Activated T-cell treated with anti-CD3 and anti-CD28 coated beads, Interleukin-2, amount 50 U/mL, for 24 hours (primary cell): ENCODE data around the gene SYCE3.

ENCODE experiments used
- DNase-seq: peaks from one replicate; pipeline ENCODE4 v3.0.0-alpha.2; 2020
- H3K27ac Mint-ChIP-seq: 2 replicates; pipeline ENCODE4 v1.8.0; 2020; ENCODE audit warnings: mild to moderate bottlenecking, mixed read lengths
- H3K27me3 Mint-ChIP-seq: 2 replicates; pipeline ENCODE4 v1.8.0; 2020; ENCODE audit warnings: mixed read lengths
- H3K36me3 Mint-ChIP-seq: 2 replicates; pipeline ENCODE4 v1.8.0; 2020; ENCODE audit warnings: low read depth, mixed read lengths
- H3K4me1 Mint-ChIP-seq: 2 replicates; pipeline ENCODE4 v1.8.0; 2020; ENCODE audit warnings: low read depth, mixed read lengths
- H3K4me3 Mint-ChIP-seq: 2 replicates; pipeline ENCODE4 v1.8.0; 2020; ENCODE audit warnings: mild to moderate bottlenecking, moderate library complexity, mixed read lengths
- H3K9me3 Mint-ChIP-seq: 2 replicates; pipeline ENCODE4 v1.8.0; 2020; ENCODE audit warnings: mixed read lengths

The SYCE3 gene

DNA sequence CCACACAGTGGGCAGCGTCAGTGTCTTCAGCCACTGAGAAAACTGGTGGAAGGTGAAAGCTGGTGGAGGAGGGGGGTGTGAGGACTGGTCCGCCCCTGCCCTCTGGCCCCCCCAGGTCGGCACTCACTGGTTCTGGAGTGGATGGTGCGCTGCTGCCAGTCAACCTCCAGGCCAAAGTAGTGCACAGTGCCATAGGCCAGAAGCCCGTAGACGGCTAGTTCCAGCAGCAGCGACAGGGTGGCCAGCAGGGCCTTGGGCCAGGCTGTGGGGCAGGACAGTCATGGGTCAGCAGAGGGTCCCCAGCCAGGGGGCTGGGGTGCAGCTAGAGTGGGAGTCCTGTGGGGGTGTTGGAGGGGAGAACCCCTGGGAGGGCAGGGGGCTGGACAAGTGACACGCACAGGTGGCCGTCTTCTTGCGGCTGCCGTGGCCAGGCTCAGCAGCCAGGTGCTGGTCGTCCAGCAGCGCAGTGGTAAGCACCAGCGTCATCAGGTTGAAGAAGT, 57.4 kb downstream of the SYCE3 start:
- H3K4me1 Mint-ChIP-seq, result peaks cover 14% of the 10 kb centered on the region

GRCh38 chr22:50504369-50505211, 58.1 kb downstream of the SYCE3 start:
- H3K27ac Mint-ChIP-seq, result no peak overlapping the region
- peaks cover 11% of the 10 kb centered on the region for H3K4me1 Mint-ChIP-seq
- no peaks in the 10 kb centered on the region for H3K27me3 Mint-ChIP-seq
- H3K9me3 Mint-ChIP-seq, result no peaks in the 10 kb centered on the region
- H3K4me3 Mint-ChIP-seq, result no peak overlapping the region
- H3K36me3 Mint-ChIP-seq, result peaks cover 46% of the 10 kb centered on the region
- no peak for DNase-seq

More for the DNA sequence above, 57.4 kb downstream of the SYCE3 start:
- peak overlapping the region; percentile 98 for H3K4me3 Mint-ChIP-seq
- H3K9me3 Mint-ChIP-seq, result no peaks in the 10 kb centered on the region
- H3K27ac Mint-ChIP-seq, result no peak overlapping the region
- no peak for DNase-seq
- peaks cover 52% of the 10 kb centered on the region for H3K36me3 Mint-ChIP-seq
- H3K27me3 Mint-ChIP-seq, result no peaks in the 10 kb centered on the region

DNA sequence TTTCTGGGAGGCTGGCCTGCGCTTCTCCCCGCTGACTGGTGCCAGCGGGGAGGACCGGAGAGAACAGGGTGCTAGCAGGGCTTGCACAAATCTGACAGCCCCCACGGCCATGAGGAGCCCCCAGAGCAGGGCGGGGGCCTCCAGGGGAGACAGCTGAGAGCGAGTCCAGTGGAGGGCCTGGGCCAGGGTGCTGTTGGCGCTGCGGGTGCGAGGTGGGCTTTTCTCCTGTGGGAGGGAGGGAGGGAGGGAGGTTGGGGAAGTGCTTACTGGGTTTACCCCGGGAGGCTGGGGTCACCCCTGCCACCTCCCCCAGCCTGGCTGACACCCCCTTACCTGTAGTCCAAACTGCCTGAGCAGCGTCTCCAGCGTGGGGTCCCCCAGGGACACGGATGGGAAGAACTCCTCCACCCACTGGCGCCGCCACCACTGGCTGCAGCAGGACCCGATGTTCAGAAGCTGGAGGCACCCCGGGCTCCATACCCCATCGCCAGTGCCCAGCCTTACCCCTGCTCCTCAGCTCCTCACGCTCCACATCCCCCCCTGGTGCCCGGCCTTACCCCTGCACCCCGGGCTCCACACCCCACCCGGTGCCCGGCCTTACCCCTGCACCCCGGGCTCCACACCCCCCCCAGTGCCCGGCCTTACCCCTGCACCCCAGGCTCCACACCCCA, 59.1 kb downstream of the SYCE3 start:
- H3K27ac Mint-ChIP-seq, result no peak overlapping the region
- H3K4me1 Mint-ChIP-seq, result peaks cover 4% of the 10 kb centered on the region
- no peaks in the 10 kb centered on the region for H3K27me3 Mint-ChIP-seq
- DNase-seq, result no peak
- no peak overlapping the region for H3K4me3 Mint-ChIP-seq
- H3K36me3 Mint-ChIP-seq, result peaks cover 36% of the 10 kb centered on the region
- H3K9me3 Mint-ChIP-seq, result no peaks in the 10 kb centered on the region

DNA sequence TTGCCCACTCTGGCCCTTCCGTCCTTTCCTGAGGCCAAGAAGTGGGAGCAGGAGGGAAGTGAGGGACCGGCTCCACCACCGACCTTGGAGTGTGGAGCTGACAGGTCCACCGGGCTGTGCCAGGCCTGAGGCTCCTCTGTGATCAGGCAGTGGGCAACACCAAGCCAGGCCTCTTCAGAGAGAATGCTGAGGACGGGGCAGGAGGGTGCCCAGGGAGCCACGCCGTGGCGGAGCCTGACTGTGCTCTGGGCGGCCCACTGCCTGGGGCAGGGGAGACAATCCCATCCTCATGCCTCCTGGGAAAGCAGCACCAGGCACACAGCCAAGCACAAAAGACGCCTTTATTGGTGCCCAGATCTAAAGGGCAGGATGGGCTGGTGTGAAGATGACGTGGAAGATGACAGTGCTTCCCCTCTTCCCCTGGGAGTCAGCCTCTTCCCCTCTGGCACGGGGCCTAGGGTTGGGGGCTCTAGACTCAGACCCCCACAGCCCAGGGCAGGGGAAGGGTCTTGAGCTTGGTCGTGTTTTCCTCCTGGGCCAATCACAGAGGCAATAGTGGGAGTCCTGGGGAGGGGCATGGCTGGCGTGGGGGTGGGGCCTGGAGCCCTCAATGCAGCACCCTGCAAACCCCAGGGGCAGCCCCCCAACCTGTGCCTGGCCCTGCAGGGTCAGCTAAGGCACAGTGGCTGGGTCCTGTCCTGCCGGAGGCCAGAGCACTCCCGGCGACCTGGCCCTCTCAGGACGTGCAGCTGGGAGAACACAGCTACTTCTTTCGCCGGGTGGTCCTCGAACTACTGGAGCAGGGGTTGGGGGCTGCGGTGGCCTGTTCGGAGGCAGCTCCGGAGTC, 59.9 kb downstream of the SYCE3 start:
- no peaks in the 10 kb centered on the region for H3K27me3 Mint-ChIP-seq
- DNase-seq, result no peak
- no peaks in the 10 kb centered on the region for H3K9me3 Mint-ChIP-seq
- H3K27ac Mint-ChIP-seq, result no peak overlapping the region
- no peak overlapping the region for H3K4me3 Mint-ChIP-seq
- peaks cover 7% of the 10 kb centered on the region for H3K4me1 Mint-ChIP-seq
- H3K36me3 Mint-ChIP-seq, result peaks cover 32% of the 10 kb centered on the region

DNA sequence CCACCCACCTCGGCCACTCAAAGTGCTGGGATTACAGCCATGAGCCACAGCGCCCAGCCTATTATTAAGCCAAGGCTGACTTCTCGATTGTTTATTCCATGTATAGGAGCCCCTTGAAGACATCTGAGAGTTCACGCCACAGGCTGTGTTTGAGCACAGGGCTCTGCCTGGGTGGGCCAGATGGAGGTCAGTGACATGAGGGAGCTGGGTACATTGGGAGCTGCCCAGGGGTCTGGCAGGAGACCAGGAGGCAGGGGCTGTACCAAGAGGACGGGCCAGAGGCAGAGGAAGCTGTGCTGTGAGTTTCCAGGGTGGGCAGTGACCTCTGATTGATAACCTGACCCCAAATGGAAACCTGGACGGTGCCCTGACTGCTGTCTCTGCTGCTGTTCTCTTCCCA, 60.6 kb downstream of the SYCE3 start:
- H3K4me1 Mint-ChIP-seq, result peaks cover 7% of the 10 kb centered on the region
- no peak overlapping the region for H3K27ac Mint-ChIP-seq
- H3K9me3 Mint-ChIP-seq, result no peaks in the 10 kb centered on the region
- H3K27me3 Mint-ChIP-seq, result no peaks in the 10 kb centered on the region
- no peak for DNase-seq
- no peak overlapping the region for H3K4me3 Mint-ChIP-seq
- peaks cover 28% of the 10 kb centered on the region for H3K36me3 Mint-ChIP-seq
